ENCODE measurements around the gene WDR82.
A peak's percentile ranks its signal among the peaks of the same experiment; 100 is the strongest.

WDR82 gene

GRCh38 chr3:52240886-52241370, 37.5 kb downstream of the WDR82 start:
- no peak overlapping the region for H3K9ac ChIP-seq (ENCODE audit: low read depth, low read length)
- H3K27me3 ChIP-seq (ENCODE audit: insufficient read depth, low read length): peaks cover 23% of the 10 kb centered on the region
- H3K27ac ChIP-seq (ENCODE audit: low read depth, low read length): no peak overlapping the region
- peaks cover 23% of the 10 kb centered on the region for H3K4me1 ChIP-seq (ENCODE audit: insufficient read depth, low read length)
- no peaks in the 10 kb centered on the region for H3K36me3 ChIP-seq (ENCODE audit: insufficient read depth, low read length)
- WGBS: 95% methylated on average over 4 of the region's 4 CpGs
- no peaks in the 10 kb centered on the region for H3K9me3 ChIP-seq (ENCODE audit: insufficient read depth, low read depth, low read length)
- no peak overlapping the region for H3K4me3 ChIP-seq (ENCODE audit: low read length)

DNA sequence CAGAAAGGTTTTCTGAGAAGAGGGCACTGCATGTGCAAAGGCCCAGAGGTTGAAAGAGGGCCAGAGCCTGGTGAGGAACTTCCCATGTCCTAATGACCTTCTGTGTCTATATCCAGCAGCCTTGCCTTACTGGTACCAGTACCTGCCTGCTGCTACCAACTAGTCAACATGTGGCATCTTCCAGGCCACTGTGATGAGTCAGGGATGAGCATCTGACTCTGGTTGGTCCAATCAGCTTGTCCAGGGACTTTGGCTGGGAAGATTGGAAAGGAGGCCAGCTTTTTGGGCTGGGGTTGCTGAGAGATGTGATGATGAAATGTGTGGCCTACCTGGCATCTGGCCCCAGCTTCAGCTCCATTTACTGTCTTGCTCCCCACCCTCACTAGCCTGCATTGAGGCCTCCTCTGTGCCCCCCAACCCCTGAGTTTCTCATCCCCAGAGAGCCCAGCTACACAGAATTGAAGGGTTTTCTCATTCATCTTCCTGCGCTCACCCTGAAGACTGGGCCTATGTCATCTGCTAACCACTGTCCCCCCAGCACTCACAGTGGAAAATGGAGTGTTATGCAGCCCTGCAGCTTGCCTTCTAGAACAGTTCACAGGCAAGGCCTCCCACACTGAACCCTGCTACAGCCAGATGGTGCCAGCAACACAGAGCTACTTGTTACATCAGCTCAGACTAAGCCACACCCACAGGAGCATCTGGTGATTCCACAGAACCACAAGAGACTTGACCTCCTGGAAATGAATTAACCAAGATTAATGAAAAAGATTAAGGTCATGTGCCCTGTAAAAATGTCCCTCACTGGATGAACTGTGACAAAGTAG, 38.2 kb downstream of the WDR82 start:
- Histone ChIP-seq H3K4me1 (ENCODE audit: insufficient read depth, low read length) (peaks cover 23% of the 10 kb centered on the region), H3K27ac (ENCODE audit: low read depth, low read length) (no peak overlapping the region), H3K9me3 (ENCODE audit: insufficient read depth, low read depth, low read length) (no peaks in the 10 kb centered on the region), H3K27me3 (ENCODE audit: insufficient read depth, low read length) (peaks cover 17% of the 10 kb centered on the region), H3K4me3 (ENCODE audit: low read length) (peak overlapping the region; percentile 89), H3K9ac (ENCODE audit: low read depth, low read length) (no peak overlapping the region), H3K36me3 (ENCODE audit: insufficient read depth, low read length) (no peaks in the 10 kb centered on the region)
- 92% methylated on average over 1 of the region's 1 CpG for WGBS

DNA sequence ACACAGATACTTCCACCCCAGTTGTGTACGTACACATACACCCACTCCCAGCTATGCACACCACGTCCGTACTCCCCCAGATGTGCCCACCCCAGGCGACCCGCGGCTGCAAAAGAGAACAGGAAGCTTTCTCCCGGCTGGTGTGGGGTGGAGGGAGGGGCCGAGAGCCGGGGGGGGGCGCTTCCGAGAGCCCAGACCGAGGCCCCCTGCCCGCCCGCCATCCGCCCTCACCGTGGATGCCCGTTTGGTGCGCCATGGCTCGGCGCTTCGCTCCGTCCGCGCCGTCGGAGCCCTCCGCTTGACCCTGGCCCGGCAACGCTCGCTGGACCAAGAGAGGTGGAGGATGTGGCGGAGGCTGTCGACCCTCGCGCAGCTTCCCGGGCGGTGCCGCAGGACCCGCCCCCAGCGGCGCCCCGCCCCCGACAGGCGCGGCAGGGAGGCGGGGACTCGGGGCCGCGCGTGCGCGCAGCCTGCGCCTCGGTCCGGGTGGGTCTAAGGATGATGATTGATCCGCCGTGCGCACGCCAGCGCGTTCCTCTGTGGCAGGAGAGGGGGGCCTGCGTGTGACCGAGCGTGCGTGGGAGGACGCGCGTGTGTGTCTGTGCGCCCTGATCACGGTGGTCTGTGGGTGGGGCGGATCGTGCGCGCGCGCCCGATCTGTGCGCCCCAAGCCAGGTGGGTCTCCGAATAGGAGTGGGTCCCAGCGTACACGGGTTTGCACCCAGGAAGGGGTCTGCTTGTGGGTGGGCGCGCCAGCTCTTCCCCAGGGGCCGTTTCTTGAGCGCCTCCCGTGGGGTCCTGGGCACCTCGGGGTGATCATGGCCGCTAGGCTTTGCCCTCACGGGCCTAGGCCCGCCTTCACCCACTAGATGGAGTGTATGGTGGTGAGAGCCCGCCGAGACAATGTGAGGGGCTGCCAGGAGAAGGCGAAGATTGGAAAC, 39.4 kb downstream of the WDR82 start, which contains the start of gene TWF2:
TSS of gene TWF2 (minus strand) at position 398 of the 941 bp plus-strand sequence. CDS start at position 256, 142 bp downstream.
- peak within 1 kb of the TSS; percentile 42 for H3K27ac ChIP-seq (ENCODE audit: low read depth, low read length)

GRCh38 chr3:52238193-52238760, 40.2 kb downstream of the WDR82 start:
- no peaks in the 10 kb centered on the region for H3K36me3 ChIP-seq (ENCODE audit: insufficient read depth, low read length)
- no peak overlapping the region; the same call in 1 of the 2 replicates for H3K27ac ChIP-seq (ENCODE audit: low read depth, low read length)
- H3K27me3 ChIP-seq (ENCODE audit: insufficient read depth, low read length): no peaks in the 10 kb centered on the region
- peaks cover 23% of the 10 kb centered on the region for H3K4me1 ChIP-seq (ENCODE audit: insufficient read depth, low read length)
- H3K9me3 ChIP-seq (ENCODE audit: insufficient read depth, low read depth, low read length): no peaks in the 10 kb centered on the region
- H3K4me3 ChIP-seq (ENCODE audit: low read length): peak overlapping the region; percentile 89
- 15% methylated on average over 11 of the region's 11 CpGs for WGBS
- H3K9ac ChIP-seq (ENCODE audit: low read depth, low read length): no peak overlapping the region

More for the DNA sequence above, 39.4 kb downstream of the WDR82 start, which contains the start of gene TWF2:
- Histone ChIP-seq H3K9ac (ENCODE audit: low read depth, low read length) (peak within 1 kb of the TSS; percentile 80), H3K4me1 (ENCODE audit: insufficient read depth, low read length) (peaks cover 23% of the 10 kb centered on the region), H3K27me3 (ENCODE audit: insufficient read depth, low read length) (peaks cover 5% of the 10 kb centered on the region; the same call in 1 of the 2 replicates), H3K9me3 (ENCODE audit: insufficient read depth, low read depth, low read length) (no peaks in the 10 kb centered on the region), H3K4me3 (ENCODE audit: low read length) (peak within 1 kb of the TSS; percentile 89), H3K36me3 (ENCODE audit: insufficient read depth, low read length) (no peaks in the 10 kb centered on the region)
- WGBS: 2% methylated on average over 91 of the region's 92 CpGs

- Histone ChIP-seq H3K9ac (ENCODE audit: low read depth, low read length) (peak overlapping the region; percentile 3; the same call in 1 of the 2 replicates), H3K9me3 (ENCODE audit: insufficient read depth, low read depth, low read length) (no peaks in the 10 kb centered on the region), H3K4me1 (ENCODE audit: insufficient read depth, low read length) (peaks cover 23% of the 10 kb centered on the region), H3K4me3 (ENCODE audit: low read length) (peak overlapping the region; percentile 89), H3K36me3 (ENCODE audit: insufficient read depth, low read length) (no peaks in the 10 kb centered on the region), H3K27me3 (ENCODE audit: insufficient read depth, low read length) (no peaks in the 10 kb centered on the region), H3K27ac (ENCODE audit: low read depth, low read length) (peak overlapping the region; percentile 54; the same call in 1 of the 2 replicates)
- 33% methylated on average over 8 of the region's 8 CpGs for WGBS
These were observed 40.7 kb downstream of the WDR82 start for GRCh38 chr3:52237657-52238172.

- Histone ChIP-seq H3K9ac (ENCODE audit: low read depth, low read length) (peak overlapping the region; percentile 3; the same call in 1 of the 2 replicates), H3K27ac (ENCODE audit: low read depth, low read length) (peak overlapping the region; percentile 54), H3K36me3 (ENCODE audit: insufficient read depth, low read length) (no peaks in the 10 kb centered on the region), H3K27me3 (ENCODE audit: insufficient read depth, low read length) (no peaks in the 10 kb centered on the region), H3K4me3 (ENCODE audit: low read length) (peak overlapping the region; percentile 89), H3K9me3 (ENCODE audit: insufficient read depth, low read depth, low read length) (no peaks in the 10 kb centered on the region), H3K4me1 (ENCODE audit: insufficient read depth, low read length) (peaks cover 23% of the 10 kb centered on the region)
- WGBS: 79% methylated on average over 5 of the region's 6 CpGs
These were observed 41.3 kb downstream of the WDR82 start for GRCh38 chr3:52237006-52237656.

- 82% methylated on average over 5 of the region's 5 CpGs for WGBS
- Histone ChIP-seq H3K27ac (ENCODE audit: low read depth, low read length) (no peak overlapping the region), H3K9ac (ENCODE audit: low read depth, low read length) (no peak overlapping the region), H3K4me3 (ENCODE audit: low read length) (no peak overlapping the region), H3K4me1 (ENCODE audit: insufficient read depth, low read length) (peaks cover 23% of the 10 kb centered on the region), H3K9me3 (ENCODE audit: insufficient read depth, low read depth, low read length) (no peaks in the 10 kb centered on the region), H3K27me3 (ENCODE audit: insufficient read depth, low read length) (no peaks in the 10 kb centered on the region), H3K36me3 (ENCODE audit: insufficient read depth, low read length) (no peaks in the 10 kb centered on the region)
These were observed 42.0 kb downstream of the WDR82 start for GRCh38 chr3:52236424-52236886.

DNA sequence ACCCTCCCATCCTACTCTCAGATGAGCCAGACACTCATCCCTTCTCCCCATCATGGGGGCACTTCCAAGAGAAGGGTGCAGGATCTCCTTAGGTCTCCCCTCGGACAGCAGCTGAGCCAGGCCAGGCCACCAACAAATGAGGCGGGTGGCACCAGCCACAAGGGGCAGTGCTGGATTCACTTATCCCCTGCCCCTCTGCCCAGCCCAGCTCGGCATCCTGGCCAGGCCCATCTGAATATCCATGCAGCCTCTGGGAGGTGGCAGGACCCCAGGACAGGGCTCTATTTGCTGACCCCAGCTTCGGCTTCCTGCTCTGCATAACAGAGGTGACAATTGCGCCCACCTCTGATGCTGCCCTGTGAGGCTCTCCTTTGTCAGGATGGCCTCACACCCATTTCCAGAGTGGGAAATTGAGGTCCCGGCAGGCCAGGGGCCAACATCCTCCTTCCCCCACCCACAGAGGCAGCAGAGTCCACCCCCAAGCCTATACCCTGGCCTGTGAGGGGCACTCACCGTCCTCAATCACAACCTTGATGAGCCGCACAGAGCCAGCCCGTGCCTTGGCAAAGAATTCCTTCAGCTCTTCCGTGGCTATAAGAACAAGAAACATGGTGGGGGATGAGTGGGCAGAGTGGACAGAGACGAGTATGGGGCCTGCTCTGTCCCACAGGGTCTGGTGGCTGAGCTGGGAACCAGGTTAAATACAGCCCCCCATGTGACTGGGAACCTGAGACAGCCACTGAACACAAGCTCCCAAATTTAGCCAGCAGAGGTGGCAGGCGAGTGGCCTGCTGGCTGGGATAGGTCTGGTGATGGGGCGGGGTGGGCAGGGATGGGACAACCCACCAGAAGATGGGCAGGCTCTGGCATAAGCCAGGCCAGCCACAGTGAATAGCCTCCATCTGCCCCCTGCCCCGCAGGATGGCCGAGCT, 43.7 kb downstream of the WDR82 start:
- Histone ChIP-seq H3K9me3 (ENCODE audit: insufficient read depth, low read depth, low read length) (no peaks in the 10 kb centered on the region), H3K4me1 (ENCODE audit: insufficient read depth, low read length) (peaks cover 19% of the 10 kb centered on the region), H3K27ac (ENCODE audit: low read depth, low read length) (no peak overlapping the region), H3K4me3 (ENCODE audit: low read length) (no peak overlapping the region), H3K9ac (ENCODE audit: low read depth, low read length) (no peak overlapping the region), H3K27me3 (ENCODE audit: insufficient read depth, low read length) (no peaks in the 10 kb centered on the region), H3K36me3 (ENCODE audit: insufficient read depth, low read length) (peaks cover 16% of the 10 kb centered on the region)
- 86% methylated on average over 15 of the region's 15 CpGs for WGBS

- H3K4me1 ChIP-seq (ENCODE audit: insufficient read depth, low read length): peaks cover 19% of the 10 kb centered on the region
- no peaks in the 10 kb centered on the region for H3K9me3 ChIP-seq (ENCODE audit: insufficient read depth, low read depth, low read length)
- H3K36me3 ChIP-seq (ENCODE audit: insufficient read depth, low read length): peaks cover 24% of the 10 kb centered on the region
- no peak overlapping the region for H3K4me3 ChIP-seq (ENCODE audit: low read length)
- WGBS: 97% methylated on average over 3 of the region's 3 CpGs
- no peak overlapping the region for H3K27ac ChIP-seq (ENCODE audit: low read depth, low read length)
- no peak overlapping the region for H3K9ac ChIP-seq (ENCODE audit: low read depth, low read length)
- H3K27me3 ChIP-seq (ENCODE audit: insufficient read depth, low read length): no peaks in the 10 kb centered on the region
These were observed 44.5 kb downstream of the WDR82 start for GRCh38 chr3:52233968-52234367.
